Measurements from ENCODE around the gene MBNL2.

MBNL2 gene

GRCh38 chr13:97386801-97387484 lies 164.8 kb downstream of the MBNL2 start:
- no peak for DNase-seq

GRCh38 chr13:97387485-97387839 lies 165.3 kb downstream of the MBNL2 start:
- no peak for DNase-seq

GRCh38 chr13:97387890-97388289 lies 165.8 kb downstream of the MBNL2 start:
- DNase-seq, result no peak

GRCh38 chr13:97388373-97388772 lies 166.2 kb downstream of the MBNL2 start:
- DNase-seq, result no peak

- DNase-seq, result no peak
Observed at GRCh38 chr13:97390941-97391600, 168.9 kb downstream of the MBNL2 start.

GRCh38 chr13:97392020-97392419 lies 169.9 kb downstream of the MBNL2 start:
- DNase-seq, result no peak

- DNase-seq, result no peak
Observed at GRCh38 chr13:97394542-97394941, 172.4 kb downstream of the MBNL2 start.

- DNase-seq, result no peak
Observed at GRCh38 chr13:97395447-97396136, 173.5 kb downstream of the MBNL2 start.

GRCh38 chr13:97397267-97397666 lies 175.1 kb downstream of the MBNL2 start:
- no peak for DNase-seq

- DNase-seq, result no peak
Observed at GRCh38 chr13:97401421-97401820, 179.3 kb downstream of the MBNL2 start.

GRCh38 chr13:97403893-97404750 lies 182.0 kb downstream of the MBNL2 start:
- DNase-seq, result no peak

- no peak for DNase-seq
Observed at GRCh38 chr13:97407540-97407939, 185.4 kb downstream of the MBNL2 start.

- no peak for DNase-seq
Observed at GRCh38 chr13:97408938-97409337, 186.8 kb downstream of the MBNL2 start.

- no peak for DNase-seq
Observed at GRCh38 chr13:97411984-97412383, 189.9 kb downstream of the MBNL2 start.

GRCh38 chr13:97413694-97414093 lies 191.6 kb downstream of the MBNL2 start:
- no peak for DNase-seq

- no peak for DNase-seq
Observed at GRCh38 chr13:97414392-97414791, 192.3 kb downstream of the MBNL2 start.

- no peak for DNase-seq
Observed at GRCh38 chr13:97417698-97418097, 195.6 kb downstream of the MBNL2 start.

GRCh38 chr13:97422118-97423054 lies 200.3 kb downstream of the MBNL2 start:
- DNase-seq, result no peak

GRCh38 chr13:97423300-97424045 lies 201.3 kb downstream of the MBNL2 start:
- no peak for DNase-seq

GRCh38 chr13:97425590-97425989 lies 203.5 kb downstream of the MBNL2 start:
- no peak for DNase-seq

GRCh38 chr13:97426695-97427094 lies 204.6 kb downstream of the MBNL2 start:
- DNase-seq, result no peak
